GM20000 (cell line): ENCODE data around the gene IGF1R.

ENCODE experiments used
- DNase-seq: peaks from one replicate; pipeline ENCODE4 v3.0.0; 2012; ENCODE audit warnings: low spot score
- TF ChIP-seq, protein P1 (sequence below): IDR thresholded peaks from 2 replicates; pipeline ENCODE4 v1.5.1; 2012; ENCODE audit warnings: mild to moderate bottlenecking, control low read depth; ENCODE audit errors: extremely low read depth, missing control alignments

Gene IGF1R

DNA sequence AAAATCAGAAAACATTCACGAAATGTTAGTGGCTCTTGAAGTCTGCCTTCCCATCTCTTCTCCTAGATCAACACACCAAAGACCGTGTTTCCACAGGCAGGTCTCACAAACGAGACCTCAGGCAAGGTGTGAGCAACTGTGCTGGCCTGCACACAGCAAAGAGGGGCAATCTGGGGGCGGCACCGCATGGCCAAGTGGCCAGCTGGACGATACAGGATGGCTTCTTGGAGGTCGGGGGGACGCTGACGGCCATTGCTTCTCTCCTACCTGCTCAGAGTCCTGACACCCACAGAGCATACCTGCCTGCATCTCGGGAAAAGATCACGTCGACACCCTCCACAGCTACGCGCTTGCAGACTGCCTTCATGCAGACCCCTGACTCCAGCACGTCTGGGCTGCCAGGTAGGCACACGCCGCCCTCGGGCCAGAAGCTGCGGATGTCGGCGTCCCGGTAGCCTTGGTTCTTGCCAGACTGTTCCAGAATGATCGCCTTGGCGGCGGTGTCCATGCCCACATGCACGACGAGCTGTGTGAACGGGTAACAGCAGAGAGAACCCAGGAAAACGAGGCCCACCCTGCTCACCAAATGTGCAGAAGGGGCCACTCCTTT is 320.9 kb downstream of the IGF1R start:
- no peak for DNase-seq
- TF ChIP-seq, protein P1, sequence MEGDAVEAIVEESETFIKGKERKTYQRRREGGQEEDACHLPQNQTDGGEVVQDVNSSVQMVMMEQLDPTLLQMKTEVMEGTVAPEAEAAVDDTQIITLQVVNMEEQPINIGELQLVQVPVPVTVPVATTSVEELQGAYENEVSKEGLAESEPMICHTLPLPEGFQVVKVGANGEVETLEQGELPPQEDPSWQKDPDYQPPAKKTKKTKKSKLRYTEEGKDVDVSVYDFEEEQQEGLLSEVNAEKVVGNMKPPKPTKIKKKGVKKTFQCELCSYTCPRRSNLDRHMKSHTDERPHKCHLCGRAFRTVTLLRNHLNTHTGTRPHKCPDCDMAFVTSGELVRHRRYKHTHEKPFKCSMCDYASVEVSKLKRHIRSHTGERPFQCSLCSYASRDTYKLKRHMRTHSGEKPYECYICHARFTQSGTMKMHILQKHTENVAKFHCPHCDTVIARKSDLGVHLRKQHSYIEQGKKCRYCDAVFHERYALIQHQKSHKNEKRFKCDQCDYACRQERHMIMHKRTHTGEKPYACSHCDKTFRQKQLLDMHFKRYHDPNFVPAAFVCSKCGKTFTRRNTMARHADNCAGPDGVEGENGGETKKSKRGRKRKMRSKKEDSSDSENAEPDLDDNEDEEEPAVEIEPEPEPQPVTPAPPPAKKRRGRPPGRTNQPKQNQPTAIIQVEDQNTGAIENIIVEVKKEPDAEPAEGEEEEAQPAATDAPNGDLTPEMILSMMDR: no peak

DNA sequence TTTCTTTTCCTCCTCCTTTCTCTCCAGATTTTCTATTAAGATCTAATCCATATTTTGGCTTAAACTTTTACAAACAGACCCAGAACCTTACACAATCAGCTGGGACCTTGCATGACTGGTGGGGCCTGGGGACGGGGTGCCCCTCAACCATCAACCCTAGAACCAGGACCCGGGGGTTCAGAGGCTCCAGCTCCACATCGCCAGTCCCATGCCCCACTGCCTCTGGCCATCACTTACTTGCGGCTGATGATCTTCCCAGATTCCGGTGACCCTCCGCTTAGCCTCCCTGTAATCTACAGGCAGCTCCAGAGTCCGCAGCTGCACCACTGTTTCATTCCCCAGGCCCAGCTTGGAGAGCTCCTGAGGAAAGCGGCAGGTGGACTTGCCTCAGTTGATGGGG is 322.5 kb downstream of the IGF1R start:
- TF ChIP-seq, protein P1: no peak
- DNase-seq: no peak

GRCh38 chr15:98976500-98976899 is 328.2 kb downstream of the IGF1R start:
- TF ChIP-seq, protein P1: no peak
- no peak for DNase-seq

DNA sequence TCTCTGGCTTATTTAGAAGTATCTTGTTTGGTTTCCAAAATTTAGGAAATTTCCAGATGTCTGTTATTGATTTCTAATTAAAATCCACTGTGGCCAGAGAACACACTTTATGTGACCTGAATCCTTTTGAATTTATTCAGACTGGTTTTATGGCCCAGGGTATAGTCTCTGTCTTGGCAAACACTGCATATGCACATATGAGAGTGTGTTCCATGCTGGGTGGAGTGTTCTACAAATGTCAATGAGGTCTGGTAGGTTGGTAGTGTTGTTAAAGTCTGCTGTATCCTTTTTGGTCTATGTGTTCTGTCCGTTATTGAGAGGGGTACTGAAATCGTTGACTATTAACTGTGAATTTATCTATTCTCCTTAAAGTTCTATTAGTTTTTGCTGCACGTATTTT is 329.1 kb downstream of the IGF1R start:
- DNase-seq: no peak

DNA sequence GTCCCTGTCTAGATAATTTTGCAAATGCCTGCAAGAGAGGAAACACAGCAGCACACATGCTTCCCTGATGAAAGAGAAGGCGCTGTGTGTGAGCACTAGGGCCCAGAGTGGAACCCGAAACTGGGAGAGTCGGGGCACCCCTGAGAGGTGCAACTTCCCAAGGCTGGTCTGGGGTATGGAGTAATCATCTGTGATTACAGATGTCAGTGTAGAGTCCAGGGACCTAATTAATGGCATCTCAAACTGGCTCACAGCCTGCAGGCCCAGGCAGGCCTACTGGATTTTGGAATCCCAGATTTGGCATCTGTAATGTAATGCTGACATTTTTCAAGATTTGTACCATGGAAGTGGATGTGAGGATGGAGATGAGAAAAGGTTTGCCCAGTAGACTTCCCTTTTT is 329.8 kb downstream of the IGF1R start:
- TF ChIP-seq, protein P1: no peak
- DNase-seq: no peak

More for the DNA sequence above, 329.1 kb downstream of the IGF1R start:
- TF ChIP-seq, protein P1: no peak

DNA sequence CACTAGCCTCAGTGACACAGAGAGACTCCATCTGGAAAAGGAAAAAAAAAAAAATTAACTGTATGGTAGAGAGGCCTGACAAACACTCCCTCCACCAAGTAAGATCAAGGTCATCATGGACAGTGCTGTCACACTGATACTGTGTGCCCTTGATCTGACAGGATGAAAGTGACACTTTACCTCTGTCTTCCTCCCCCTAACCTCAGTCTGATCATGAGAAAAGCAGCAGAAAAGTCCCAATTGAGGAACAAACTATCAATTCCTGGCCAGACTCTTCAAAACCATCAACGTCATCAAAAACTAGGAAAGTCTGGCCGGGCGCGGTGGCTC is 332.5 kb downstream of the IGF1R start:
- no peak for DNase-seq
- TF ChIP-seq, protein P1: no peak

DNA sequence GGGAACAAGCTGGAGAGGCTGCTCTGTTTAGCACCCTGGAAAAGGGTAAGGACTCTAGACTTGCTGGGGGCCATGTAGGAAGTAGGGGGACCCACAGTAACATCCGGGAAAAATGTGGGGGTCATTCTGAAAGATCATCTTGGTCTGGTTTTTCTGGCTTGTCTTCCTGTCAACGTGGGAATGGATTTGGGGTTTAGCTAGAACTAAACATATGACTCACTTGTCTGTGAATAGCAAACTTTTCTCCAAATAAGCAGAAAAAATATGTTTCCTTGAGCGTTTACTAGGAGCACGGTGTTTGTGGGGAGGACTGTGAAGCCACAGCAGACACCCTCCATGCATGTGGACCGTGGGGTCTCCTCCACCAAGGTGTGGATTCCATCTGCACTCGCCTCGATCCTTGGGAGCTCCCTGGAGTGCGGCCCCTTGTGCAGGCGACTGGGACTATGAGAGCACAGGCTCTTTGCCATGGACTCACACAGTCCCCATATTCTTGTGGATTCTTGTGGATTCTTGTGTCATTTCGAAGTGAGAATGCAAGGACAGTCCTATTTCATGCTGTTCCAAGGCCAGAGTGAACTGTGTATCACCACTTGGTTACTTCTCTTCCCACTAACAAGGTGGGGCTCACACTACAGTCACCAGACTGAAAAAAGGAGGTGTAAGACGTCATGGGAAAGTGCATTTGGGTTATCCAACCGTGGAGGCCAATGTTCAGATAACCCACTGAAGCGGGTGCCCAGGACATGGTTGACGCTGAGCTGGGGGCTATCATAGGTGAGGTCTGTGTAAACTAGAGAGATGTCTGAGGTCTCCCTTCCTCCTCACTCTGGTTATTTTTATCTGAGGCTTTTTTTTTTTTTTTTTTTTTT is 333.7 kb downstream of the IGF1R start:
- TF ChIP-seq, protein P1: no peak
- DNase-seq: no peak
